ENCODE measurements around the gene PTPRM.

Gene PTPRM

GRCh38 chr18:7572822-7573221 is 5.7 kb downstream of the PTPRM start:
- TF ChIP-seq CTCF (IDR thresholded peaks at IDR 0.05; ENCODE audit: low read depth, low read length) = no peak
- peak; percentile 54 for DNase-seq (ENCODE audit: low read depth, low spot score)
- in situ Hi-C loops (cut with HindIII; ENCODE audit: low sequenced_read_pairs) = no loop called here
- H3K4me3 ChIP-seq (ENCODE audit: low read depth, low read length) = no peak overlapping the region

- peak; percentile 67 for DNase-seq (ENCODE audit: low read depth, low spot score)
- in situ Hi-C loops (cut with HindIII; ENCODE audit: low sequenced_read_pairs) = no loop called here
- no peak overlapping the region for H3K4me3 ChIP-seq (ENCODE audit: low read depth, low read length)
- TF ChIP-seq CTCF (IDR thresholded peaks at IDR 0.05; ENCODE audit: low read depth, low read length) = no peak
These were observed 8.4 kb downstream of the PTPRM start for GRCh38 chr18:7575465-7576028.

- no peak for TF ChIP-seq CTCF (IDR thresholded peaks at IDR 0.05; ENCODE audit: low read depth, low read length)
- no peak overlapping the region for H3K4me3 ChIP-seq (ENCODE audit: low read depth, low read length)
- DNase-seq (ENCODE audit: low read depth, low spot score) = no peak
- in situ Hi-C loops (cut with HindIII; ENCODE audit: low sequenced_read_pairs) = no loop called here
These were observed 9.0 kb downstream of the PTPRM start for GRCh38 chr18:7576077-7576476.

GRCh38 chr18:7576685-7577084 is 9.6 kb downstream of the PTPRM start:
- H3K4me3 ChIP-seq (ENCODE audit: low read depth, low read length) = no peak overlapping the region
- no peak for TF ChIP-seq CTCF (IDR thresholded peaks at IDR 0.05; ENCODE audit: low read depth, low read length)
- peak; percentile 68 for DNase-seq (ENCODE audit: low read depth, low spot score)
- in situ Hi-C loops (cut with HindIII; ENCODE audit: low sequenced_read_pairs) = no loop called here

- in situ Hi-C loops (cut with HindIII; ENCODE audit: low sequenced_read_pairs) = no loop called here
- no peak for TF ChIP-seq CTCF (IDR thresholded peaks at IDR 0.05; ENCODE audit: low read depth, low read length)
- DNase-seq (ENCODE audit: low read depth, low spot score) = peak; percentile 77
- no peak overlapping the region for H3K4me3 ChIP-seq (ENCODE audit: low read depth, low read length)
These were observed 10.6 kb downstream of the PTPRM start for GRCh38 chr18:7577706-7578105.

GRCh38 chr18:7579176-7579917 is 12.2 kb downstream of the PTPRM start:
- H3K4me3 ChIP-seq (ENCODE audit: low read depth, low read length) = no peak overlapping the region
- in situ Hi-C loops (cut with HindIII; ENCODE audit: low sequenced_read_pairs) = no loop called here
- DNase-seq (ENCODE audit: low read depth, low spot score) = no peak

More at GRCh38 chr18:7579176-7579917, 12.2 kb downstream of the PTPRM start:
- TF ChIP-seq CTCF (IDR thresholded peaks at IDR 0.05; ENCODE audit: low read depth, low read length) = no peak
